Motor neuron (in vitro differentiated cells): ENCODE measurements around the gene TTC33. TPM values are rescaled to one million over a fixed set of nuclear protein-coding genes. Genes with fewer than 3 reads are reported as not detected.
"Not testable (repeated sequence)": the region's sequence is repeated elsewhere in the genome, so short reads cannot be mapped to it uniquely, and the experiment has no call there.

Experiments
- ATAC-seq, 8 experiments: fragments of 200-7000 bp; cut with Tn5 transposase; replicated peaks in 6 of 8; 2 replicates each; pipeline ENCODE4 v1.8.0; 2021; ENCODE audit warnings: mild to moderate bottlenecking in 8 of 8, moderate library complexity in 8 of 8
- H3K27ac ChIP-seq, 2 donors: fragments of 250-450 bp; sonication (Bioruptor Pico); 2 replicates each; pipeline ENCODE4 v1.9.0; 2021; ENCODE audit warnings: antibody characterized with exemption in 2 of 2, mild to moderate bottlenecking in 2 of 2, moderate library complexity in 1 of 2
- H3K4me1 ChIP-seq, 2 donors: fragments of 250-450 bp; sonication (Bioruptor Pico); replicated peaks in 1 of 2; 2 replicates each; pipeline ENCODE4 v1.6.1; 2021; ENCODE audit warnings: antibody characterized with exemption in 2 of 2, mild to moderate bottlenecking in 2 of 2, moderate library complexity in 1 of 2
- H3K4me3 ChIP-seq, 5 donors: fragments of 250-450 bp; sonication (Bioruptor Pico); 2 replicates each; pipeline ENCODE4 v1.9.0; 2021; ENCODE audit warnings: antibody characterized with exemption in 5 of 5, mild to moderate bottlenecking in 5 of 5, moderate library complexity in 4 of 5
- WGBS, 10 experiments: fragments of 450-650 bp; shearing (Covaris generic); methylation state at CpG; one replicate each; pipeline ENCODE4 v1.0.0; 2022; 5-methylcytosine and 5-hydroxymethylcytosine counted together
- in situ Hi-C, 9 experiments: fragments of 400-800 bp; cut with MboI; loops; one replicate each; pipeline ENCODE4 v1.15.0; 2021; ENCODE audit warnings: low sequenced_read_pairs in 9 of 9, low pct_unique_long_range_greater_than_20kb in 2 of 9; ENCODE audit not compliant: unreplicated experiment in 9 of 9
- total RNA-seq, 8 experiments: library from RNA; unstranded; fragments of 300-600 nt; gene quantifications; 2 replicates each; pipeline versions ENCODE4 v1.2.3 to v1.2.4, GENCODE V29; 2022

The TTC33 gene
- total RNA-seq, 8 experiments from 2014 or later, result 6.8 to 25.5 (median 16.5) TPM

- in situ Hi-C loops, result loop anchor here in 4 of 9 experiments (25.0 kb wide), 2 partner anchors 1023 to 1148 kb away; no protein-coding TSS in a partner anchor
- H3K4me3 ChIP-seq, result no peak overlapping the region
- H3K27ac ChIP-seq, result no peak overlapping the region
- no peaks in the 10 kb centered on the region for H3K4me1 ChIP-seq
- WGBS, 10 experiments, result 52 to 100% (median 75%) methylated on average over 1 to 2 of the region's 2 CpGs; no CpG with 5 or more reads in 2 of the 10 experiments
- ATAC-seq, result no peak
Observed at GRCh38 chr5:40734986-40735385, 20.8 kb downstream of the TTC33 start.

- 35 to 100% (median 68%) methylated on average over 1 to 3 of the region's 3 CpGs; no CpG with 5 or more reads in 1 of the 10 experiments for WGBS, 10 experiments
- no peaks in the 10 kb centered on the region for H3K4me1 ChIP-seq
- no peak for ATAC-seq
- H3K27ac ChIP-seq, result no peak overlapping the region
- H3K4me3 ChIP-seq, result no peak overlapping the region
- in situ Hi-C loops, result loop anchor here in 4 of 9 experiments (25.0 kb wide), 2 partner anchors 1022 to 1147 kb away; no protein-coding TSS in a partner anchor
Observed at GRCh38 chr5:40733879-40734563, 21.7 kb downstream of the TTC33 start.

DNA sequence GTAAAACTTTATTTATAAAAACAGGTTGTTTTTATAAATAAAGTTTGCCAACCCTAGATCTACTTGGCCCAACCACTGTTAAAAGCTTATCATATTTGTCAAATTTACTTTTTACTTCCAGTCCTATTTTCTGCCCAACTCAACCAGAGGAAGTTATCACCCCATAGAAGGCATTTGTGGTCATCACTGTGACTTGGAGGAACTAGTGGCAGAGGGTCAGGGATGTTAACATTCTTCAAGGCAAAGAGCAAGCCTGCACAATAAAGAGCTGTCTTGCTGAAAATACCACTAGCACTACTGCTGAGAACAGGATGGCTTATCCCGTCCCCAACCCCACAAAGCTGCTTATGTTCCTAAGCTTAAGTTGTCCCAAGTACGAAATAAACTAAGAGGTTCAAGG lies 22.3 kb downstream of the TTC33 start:
- 80 to 100% (median 92%) methylated on average over 1 to 2 of the region's 2 CpGs; no CpG with 5 or more reads in 2 of the 10 experiments for WGBS, 10 experiments
- Histone ChIP-seq H3K4me3 (no peak overlapping the region), H3K27ac (no peak overlapping the region), H3K4me1 (no peaks in the 10 kb centered on the region)
- in situ Hi-C loops, result loop anchor here in 4 of 9 experiments (25.0 kb wide), 2 partner anchors 1021 to 1146 kb away; no protein-coding TSS in a partner anchor
- ATAC-seq, result no peak

DNA sequence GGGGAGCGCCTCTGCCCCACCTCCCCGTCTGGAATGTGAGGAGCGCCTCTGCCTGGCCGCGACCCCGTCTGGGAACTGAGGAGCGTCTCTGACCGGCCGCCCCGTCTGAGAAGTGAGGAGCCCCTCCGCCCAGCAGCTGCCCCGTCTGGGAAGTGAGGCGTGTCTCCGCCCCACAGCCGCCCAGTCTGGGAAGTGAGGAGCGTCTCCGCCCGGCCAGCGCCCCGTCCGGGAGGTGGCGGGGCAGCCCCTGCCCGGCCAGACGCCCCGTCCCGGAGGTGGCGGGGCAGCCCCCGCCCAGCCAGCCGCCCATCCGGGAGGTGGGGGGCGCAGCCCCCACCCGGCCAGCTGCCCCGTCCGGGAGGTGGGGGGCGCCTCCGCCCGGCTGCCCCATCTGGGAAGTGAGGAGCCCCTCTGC lies 33.3 kb downstream of the TTC33 start:
- ATAC-seq, H3K4me1 ChIP-seq, H3K4me3 ChIP-seq, in situ Hi-C loops, H3K27ac ChIP-seq: not testable (repeated sequence)
- WGBS, 10 experiments, result no CpG with 5 or more reads among the region's 37 CpGs

- no peak overlapping the region for H3K4me3 ChIP-seq
- no peak for ATAC-seq
Observed at GRCh38 chr5:40720069-40720468, 35.7 kb downstream of the TTC33 start.

DNA sequence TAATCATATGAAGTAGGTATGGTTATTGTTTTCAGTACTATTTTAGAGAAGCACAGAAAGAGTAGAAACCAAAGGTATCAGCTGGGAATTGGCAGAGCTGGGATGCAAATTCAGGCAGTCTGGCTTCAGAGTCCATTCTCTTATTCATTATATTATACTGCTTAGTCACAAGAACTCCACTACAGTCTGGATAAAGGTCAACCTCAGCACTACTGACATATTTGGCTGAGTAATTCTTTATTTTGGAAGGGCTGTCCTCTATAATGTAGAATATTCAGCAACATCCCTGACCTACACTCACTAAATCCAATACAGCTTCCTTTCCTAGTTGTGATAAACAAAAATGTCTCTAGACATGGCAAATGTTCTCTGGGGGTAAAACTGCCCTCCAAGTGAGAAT lies 38.5 kb downstream of the TTC33 start:
- Histone ChIP-seq H3K4me3 (no peak overlapping the region), H3K27ac (no peak overlapping the region), H3K4me1 (no peaks in the 10 kb centered on the region)
- in situ Hi-C loops, result no loop called here
- ATAC-seq, result peak in 2 of 8 experiments; percentile 96 to 99

More at GRCh38 chr5:40720069-40720468, 35.7 kb downstream of the TTC33 start:
- in situ Hi-C loops, result no loop called here
- Histone ChIP-seq H3K4me1 (no peaks in the 10 kb centered on the region), H3K27ac (no peak overlapping the region)

- no peak for ATAC-seq
- H3K4me3 ChIP-seq, result no peak overlapping the region
- no peaks in the 10 kb centered on the region for H3K4me1 ChIP-seq
- in situ Hi-C loops, result no loop called here
- no peak overlapping the region for H3K27ac ChIP-seq
- 57 to 100% (median 94%) methylated on average over 1 to 2 of the region's 2 CpGs; no CpG with 5 or more reads in 3 of the 10 experiments for WGBS, 10 experiments
Observed at GRCh38 chr5:40716590-40716989, 39.2 kb downstream of the TTC33 start.

- 0 to 80% (median 43%) methylated on average over 1 to 2 of the region's 2 CpGs; no CpG with 5 or more reads in 1 of the 10 experiments for WGBS, 10 experiments
- Histone ChIP-seq H3K27ac (no peak overlapping the region), H3K4me3 (no peak overlapping the region), H3K4me1 (no peaks in the 10 kb centered on the region)
- peak in 2 of 8 experiments; percentile 18 to 24 for ATAC-seq
- in situ Hi-C loops, result no loop called here
Observed at GRCh38 chr5:40716000-40716399, 39.8 kb downstream of the TTC33 start.

GRCh38 chr5:40714001-40714400 lies 41.8 kb downstream of the TTC33 start:
- in situ Hi-C loops, result no loop called here
- Histone ChIP-seq H3K4me3 (no peak overlapping the region), H3K27ac (no peak overlapping the region), H3K4me1 (no peaks in the 10 kb centered on the region)
- no peak for ATAC-seq

GRCh38 chr5:40710575-40710974 lies 45.2 kb downstream of the TTC33 start:
- H3K27ac ChIP-seq, in situ Hi-C loops, H3K4me1 ChIP-seq, ATAC-seq, H3K4me3 ChIP-seq: not testable (repeated sequence)

DNA sequence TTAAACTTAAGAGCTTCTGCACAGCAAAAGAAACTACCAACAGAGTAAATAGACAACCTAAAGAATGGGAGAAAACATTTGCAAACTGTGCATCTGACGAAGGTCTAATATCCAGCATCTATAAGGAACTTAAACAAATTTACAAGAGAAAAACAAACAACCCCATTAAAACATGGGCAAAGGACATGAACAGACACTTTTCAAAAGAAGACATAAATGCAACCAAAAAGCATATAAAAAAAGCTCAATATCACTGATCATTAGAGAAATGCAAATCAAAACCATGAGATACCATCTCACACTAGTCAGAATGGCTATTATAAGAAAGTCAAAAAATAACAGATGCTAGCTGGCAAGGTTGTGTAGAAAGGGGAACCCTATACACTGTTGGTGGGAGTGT lies 50.3 kb downstream of the TTC33 start:
- WGBS, 10 experiments, result 81 to 100% (median 95%) methylated on average over 1 of the region's 1 CpG
- H3K27ac ChIP-seq, in situ Hi-C loops, H3K4me1 ChIP-seq, ATAC-seq, H3K4me3 ChIP-seq: not testable (repeated sequence)

GRCh38 chr5:40702027-40702426 lies 53.7 kb downstream of the TTC33 start:
- H3K27ac ChIP-seq, ATAC-seq, in situ Hi-C loops, H3K4me1 ChIP-seq, H3K4me3 ChIP-seq: not testable (repeated sequence)

DNA sequence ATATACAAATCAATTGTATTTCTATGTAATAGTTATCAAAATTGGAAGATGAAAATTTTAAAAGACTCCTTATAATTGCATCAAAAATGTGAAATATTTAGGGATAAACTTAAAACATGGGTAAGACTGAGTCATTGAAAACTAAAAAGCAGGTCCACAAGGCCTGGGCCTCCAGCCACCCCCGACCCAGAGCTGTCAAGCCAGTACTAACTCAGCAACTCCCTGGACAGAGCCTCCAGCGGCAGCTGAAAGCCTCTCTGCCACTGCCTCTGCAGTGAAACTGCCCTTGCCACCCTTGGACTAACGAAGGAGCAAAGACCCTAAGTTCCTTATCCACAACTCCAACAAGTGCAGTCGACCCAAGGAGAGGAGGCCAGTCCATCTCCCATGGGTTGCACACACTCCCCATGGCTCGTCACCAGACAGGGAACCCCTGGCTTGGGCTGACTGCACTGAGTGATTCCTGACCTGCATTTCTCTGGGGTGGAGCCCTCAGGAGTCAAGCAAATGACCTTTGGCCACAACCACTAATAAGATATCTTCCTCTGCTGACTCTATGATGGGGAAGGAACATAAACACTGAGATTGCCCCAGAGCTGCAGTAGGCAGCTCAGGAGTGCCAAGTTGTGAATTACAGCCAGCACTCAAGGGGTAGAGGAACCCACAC lies 55.5 kb downstream of the TTC33 start:
- ATAC-seq, result no peak
- Histone ChIP-seq H3K27ac (no peak overlapping the region), H3K4me1 (no peaks in the 10 kb centered on the region), H3K4me3 (no peak overlapping the region)
- in situ Hi-C loops, result no loop called here
- 20 to 100% (median 70%) methylated on average over 1 to 3 of the region's 5 CpGs; no CpG with 5 or more reads in 6 of the 10 experiments for WGBS, 10 experiments

GRCh38 chr5:40694433-40694832 lies 61.3 kb downstream of the TTC33 start:
- H3K27ac ChIP-seq, result no peak overlapping the region

More at GRCh38 chr5:40694433-40694832, 61.3 kb downstream of the TTC33 start:
- no peak for ATAC-seq
- no peaks in the 10 kb centered on the region for H3K4me1 ChIP-seq
- H3K4me3 ChIP-seq, result no peak overlapping the region
- in situ Hi-C loops, result loop anchor here in 6 of 9 experiments (25.0 kb wide), 5 partner anchors 307 to 1107 kb away; no protein-coding TSS in a partner anchor
